K562 (cell line): ENCODE results near the gene PCDHGA8. TPM values are rescaled to one million over a fixed set of nuclear protein-coding genes. Genes with fewer than 3 reads are reported as not detected.

Experiments
- ATAC-seq: fragments of 200-7000 bp; cut with Tn5 transposase; 3 replicates; pipeline ENCODE4 v1.9.1; 2020; ENCODE audit warnings: moderate library complexity
- BruUV-seq: library from RNA; stranded (reverse); fragments of 400-500 nt; replicated peaks from 2 replicates; lab custom pipeline; 2021; lab: Mats Ljungman, UMichigan
- CTCF ChIA-PET: fragments of 300-600 bp; formaldehyde crosslinking; extraction: SDS; loops from one replicate; lab custom pipeline; 2021; ENCODE audit warnings: low intra/inter-chr PET ratio; lab: Yijun Ruan, JAX
- POLR2A ChIA-PET: fragments of 300-600, 350-650 bp; sonication (Branson Sonifier 250); formaldehyde crosslinking; extraction: SDS; loops from one replicate; lab custom pipeline; 2021; ENCODE audit warnings: antibody characterized with exemption, inconsistent platforms; lab: Yijun Ruan, JAX
- DNase-seq, 4 experiments: peaks; one replicate each; pipeline versions ENCODE4 v3.0.0 to v3.0.0-alpha.2; 2011 to 2018; ENCODE audit warnings: low spot score in 3 of 4, mixed read lengths in 3 of 4; ENCODE audit errors: extremely low read depth in 1 of 4
- FAIRE-seq: peaks from 2 replicates; lab custom pipeline; 2011; peaks lifted over from hg19 to GRCh38; lab: Jason Lieb, UNC
- H2AFZ ChIP-seq: 2 replicates; pipeline ENCODE4 v1.6.0; 2011; ENCODE audit warnings: low read depth, low read length, control low read depth, inconsistent platforms
- H3K27ac ChIP-seq: fragments of 200-600 bp; 3 replicates; pipeline ENCODE4 v1.8.0; 2011; ENCODE audit warnings: low read depth, mild to moderate bottlenecking, control low read depth, inconsistent platforms, low read length, moderate library complexity, mixed read lengths; ENCODE audit errors: extremely low read depth
- H3K27me3 ChIP-seq, 2 experiments: fragments of 300-600 bp in 1 of 2; 2 replicates in 1 of 2; 3 replicates in 1 of 2; pipeline versions ENCODE4 v1.6.0 to v1.8.0; 2011; ENCODE audit warnings: inconsistent platforms in 2 of 2, low read length in 2 of 2, mild to moderate bottlenecking in 1 of 2, mixed read lengths in 1 of 2, moderate library complexity in 1 of 2; ENCODE audit not compliant: control insufficient read depth in 2 of 2, insufficient read depth in 2 of 2
- H3K36me3 ChIP-seq: fragments of 300-600 bp; 3 replicates; pipeline ENCODE4 v1.8.0; 2011; ENCODE audit warnings: mild to moderate bottlenecking, low read length, inconsistent platforms; ENCODE audit not compliant: control insufficient read depth, insufficient read depth
- H3K4me1 ChIP-seq, 2 experiments: fragments of 200-600 bp in 1 of 2; replicated peaks in 1 of 2; 2 replicates in 1 of 2; 3 replicates in 1 of 2; pipeline versions ENCODE4 v1.5.1 to v1.8.0; 2011; ENCODE audit warnings: inconsistent platforms in 2 of 2, low read length in 2 of 2, mild to moderate bottlenecking in 1 of 2, mixed read lengths in 1 of 2, moderate library complexity in 1 of 2; ENCODE audit not compliant: control insufficient read depth in 2 of 2, insufficient read depth in 2 of 2
- H3K4me2 ChIP-seq: 2 replicates; pipeline ENCODE4 v1.6.1; 2011; ENCODE audit warnings: low read length, control low read depth, inconsistent platforms, mixed read lengths; ENCODE audit not compliant: insufficient read depth
- H3K4me3 ChIP-seq: fragments of 200-600 bp; sonication (generic), shearing (Covaris generic); 2 replicates; pipeline ENCODE4 v1.5.1; 2016; ENCODE audit warnings: control low read depth, inconsistent platforms
- H3K79me2 ChIP-seq: fragments of 200-600 bp; 3 replicates; pipeline ENCODE4 v1.8.0; 2011; ENCODE audit warnings: low read length, inconsistent platforms; ENCODE audit not compliant: control insufficient read depth, insufficient read depth
- H3K9ac ChIP-seq, 2 experiments: 2 replicates each; pipeline versions ENCODE4 v1.6.0 to v1.6.1; 2011; ENCODE audit warnings: low read depth in 2 of 2, low read length in 2 of 2, control low read depth in 1 of 2, inconsistent platforms in 1 of 2, mild to moderate bottlenecking in 1 of 2, mixed read lengths in 1 of 2; ENCODE audit not compliant: insufficient read depth in 1 of 2
- H3K9me1 ChIP-seq: one replicate; pipeline ENCODE4 v1.6.0; 2011; ENCODE audit warnings: inconsistent platforms, mild to moderate bottlenecking, low read length, moderate library complexity; ENCODE audit not compliant: control insufficient read depth, insufficient read depth
- H3K9me3 ChIP-seq: replicated peaks from 2 replicates; pipeline ENCODE4 v1.5.1; 2011; ENCODE audit warnings: low read depth, low read length, inconsistent platforms; ENCODE audit not compliant: control insufficient read depth, insufficient read depth
- H4K20me1 ChIP-seq: replicated peaks from 2 replicates; pipeline ENCODE4 v1.6.1; 2011; ENCODE audit warnings: low read length, inconsistent platforms, mixed read lengths; ENCODE audit not compliant: control insufficient read depth, insufficient read depth
- ARID2 ChIP-seq: fragments of 450-650 bp; IDR thresholded peaks from 2 replicates; pipeline ENCODE4 v1.6.1; 2017; ENCODE audit warnings: antibody characterized with exemption, mild to moderate bottlenecking
- FOXK1 ChIP-seq: sonication (generic); formaldehyde crosslinking; IDR thresholded peaks from 2 replicates; pipeline ENCODE4 v1.8.0; 2022; ENCODE audit warnings: missing genetic modification reagents, mild to moderate bottlenecking, borderline replicate concordance
- KDM5B ChIP-seq: fragments of 200-600 bp; sonication (generic); IDR thresholded peaks from 2 replicates; pipeline ENCODE4 v1.6.1; 2012; ENCODE audit warnings: low read depth, mild to moderate bottlenecking, moderate library complexity, low read length, control low read depth, inconsistent platforms; ENCODE audit not compliant: insufficient replicate concordance
- MAFG ChIP-seq: fragments of 450-650 bp; conservative IDR thresholded peaks from 2 replicates; pipeline ENCODE4 v1.6.1; 2016; ENCODE audit warnings: missing genetic modification characterization, missing compliant biosample characterization
- MCM2 ChIP-seq: fragments of 450-650 bp; IDR thresholded peaks from 2 replicates; pipeline ENCODE4 v1.6.1; 2017; ENCODE audit warnings: low read depth, mild to moderate bottlenecking
- MIER1 ChIP-seq: fragments of 450-650 bp; IDR thresholded peaks from 2 replicates; pipeline ENCODE4 v1.6.1; 2016; ENCODE audit warnings: antibody characterized with exemption, mild to moderate bottlenecking, low read depth
- POLR2AphosphoS5 ChIP-seq: IDR thresholded peaks from 2 replicates; pipeline ENCODE4 v1.6.1; 2011; ENCODE audit warnings: mild to moderate bottlenecking, low read depth, low read length, moderate library complexity; ENCODE audit not compliant: control insufficient read depth, insufficient read depth
- POLR3G ChIP-seq: IDR thresholded peaks from 2 replicates; pipeline ENCODE4 v1.6.1; 2011; ENCODE audit not compliant: insufficient read length, insufficient replicate concordance; ENCODE audit errors: extremely low read depth
- ZNF174 ChIP-seq: fragments of 250-450 bp; sonication (Bioruptor Pico); IDR thresholded peaks from 2 replicates; pipeline ENCODE4 v1.4.0; 2020; ENCODE audit warnings: mild to moderate bottlenecking
- ZNF717 ChIP-seq: fragments of 250-450 bp; sonication (Bioruptor Pico); IDR thresholded peaks from 2 replicates; pipeline ENCODE4 v1.5.0; 2021
- WGBS: fragments of 100-300 bp; shearing (Covaris generic); methylation state at CpG from one replicate; pipeline ENCODE4 v1.1.6; 2016; ENCODE audit warnings: low coverage, mixed read lengths; ENCODE audit not compliant: insufficient coverage; ENCODE audit errors: missing lambda C conversion rate; 5-methylcytosine and 5-hydroxymethylcytosine counted together
- in situ Hi-C: fragments of 300-500 bp; cut with MboI; formaldehyde crosslinking; loops from 4 replicates; pipeline ENCODE4 v1.15.0; 2018; ENCODE audit warnings: inconsistent platforms, mixed read lengths
- intact Hi-C: fragments of 100-400 bp; cut with micrococcal nuclease; formaldehyde crosslinking; loops from 2 replicates; pipeline ENCODE4 v1.14.2; 2022
- polyA plus RNA-seq, 8 experiments: library from polyadenylated mRNA; depleted of rRNA in 4 of 8; stranded (reverse) in 5 of 8; unstranded in 3 of 8; fragments of >200 nt; fragmentation: Nextera tagmentation in 2 of 8; fragmentation: Illumina TruSeq in 1 of 8; extraction: Ambion mirVana in 2 of 8; extraction: Trizol in 1 of 8; gene quantifications; 2 replicates each; pipeline versions ENCODE4 v1.2.1 to v1.2.3, GENCODE V29; 2011 to 2014; ENCODE audit warnings: inconsistent platforms in 1 of 8, missing spikeins in 1 of 8
- total RNA-seq, 7 experiments: library from RNA; depleted of rRNA in 6 of 7; stranded (reverse); fragments of >200 nt in 6 of 7; fragmentation: Illumina TruSeq in 2 of 7; extraction: Trizol in 2 of 7; gene quantifications; 2 replicates each; pipeline versions ENCODE4 v1.2.1 to v1.2.3, GENCODE V29; 2011 to 2021; ENCODE audit warnings: low replicate concordance in 1 of 7
- TF ChIP-seq, protein P1 (sequence below): fragments of 450-650 bp; IDR thresholded peaks from 2 replicates; pipeline ENCODE4 v1.6.1; 2018; ENCODE audit not compliant: partially characterized antibody
- TF ChIP-seq, protein P2 (sequence below): sonication (generic); formaldehyde crosslinking; IDR thresholded peaks from 2 replicates; pipeline ENCODE4 v1.8.1; 2022; ENCODE audit warnings: missing genetic modification reagents

The PCDHGA8 gene
- total and polyA plus RNA-seq, 9 of the 15 experiments (the other 6 are each of a cell fraction or from before 2014, with no cell fraction given): 0.04 to 0.11 (median 0.07) TPM; not detected in 2

DNA sequence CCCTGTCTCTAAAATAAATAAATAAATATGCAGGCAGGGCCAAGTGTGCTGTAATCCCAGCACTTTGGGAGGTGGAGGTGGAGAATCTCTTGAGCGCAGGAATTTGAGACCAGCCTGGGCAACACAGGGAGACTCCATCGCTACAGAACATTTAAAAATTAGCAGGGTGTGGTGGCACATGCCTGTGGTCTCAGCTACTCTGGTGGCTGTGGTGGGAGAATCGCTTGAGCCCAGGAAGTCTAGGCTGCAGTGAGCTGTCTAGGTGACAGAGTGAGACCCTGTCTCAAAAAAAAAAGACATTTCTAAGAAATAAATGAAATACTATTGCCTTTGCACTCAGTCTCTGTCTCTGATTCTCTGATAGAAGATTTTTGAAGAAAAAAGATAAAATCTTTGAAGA is 19.1 kb downstream of the PCDHGA8 start:
- H2AFZ ChIP-seq: no peak overlapping the region
- no peaks in the 10 kb centered on the region for H3K36me3 ChIP-seq
- no peak overlapping the region for H3K4me3 ChIP-seq
- WGBS: 0% methylated on average over 3 of the region's 3 CpGs
- H3K9ac ChIP-seq: no peak overlapping the region
- BruUV-seq: no TSS peak
- ATAC-seq: no peak
- TF ChIP-seq FOXK1 (CRISPR knock-in tag) (no peak), MCM2 (no peak), POLR2AphosphoS5 (no peak), ZNF717 (CRISPR knock-in tag) (no peak), ARID2 (no peak), POLR3G (no peak), MIER1 (no peak), ZNF174 (CRISPR knock-in tag) (no peak), KDM5B (no peak), MAFG (no peak)
- TF ChIP-seq, protein P1, sequence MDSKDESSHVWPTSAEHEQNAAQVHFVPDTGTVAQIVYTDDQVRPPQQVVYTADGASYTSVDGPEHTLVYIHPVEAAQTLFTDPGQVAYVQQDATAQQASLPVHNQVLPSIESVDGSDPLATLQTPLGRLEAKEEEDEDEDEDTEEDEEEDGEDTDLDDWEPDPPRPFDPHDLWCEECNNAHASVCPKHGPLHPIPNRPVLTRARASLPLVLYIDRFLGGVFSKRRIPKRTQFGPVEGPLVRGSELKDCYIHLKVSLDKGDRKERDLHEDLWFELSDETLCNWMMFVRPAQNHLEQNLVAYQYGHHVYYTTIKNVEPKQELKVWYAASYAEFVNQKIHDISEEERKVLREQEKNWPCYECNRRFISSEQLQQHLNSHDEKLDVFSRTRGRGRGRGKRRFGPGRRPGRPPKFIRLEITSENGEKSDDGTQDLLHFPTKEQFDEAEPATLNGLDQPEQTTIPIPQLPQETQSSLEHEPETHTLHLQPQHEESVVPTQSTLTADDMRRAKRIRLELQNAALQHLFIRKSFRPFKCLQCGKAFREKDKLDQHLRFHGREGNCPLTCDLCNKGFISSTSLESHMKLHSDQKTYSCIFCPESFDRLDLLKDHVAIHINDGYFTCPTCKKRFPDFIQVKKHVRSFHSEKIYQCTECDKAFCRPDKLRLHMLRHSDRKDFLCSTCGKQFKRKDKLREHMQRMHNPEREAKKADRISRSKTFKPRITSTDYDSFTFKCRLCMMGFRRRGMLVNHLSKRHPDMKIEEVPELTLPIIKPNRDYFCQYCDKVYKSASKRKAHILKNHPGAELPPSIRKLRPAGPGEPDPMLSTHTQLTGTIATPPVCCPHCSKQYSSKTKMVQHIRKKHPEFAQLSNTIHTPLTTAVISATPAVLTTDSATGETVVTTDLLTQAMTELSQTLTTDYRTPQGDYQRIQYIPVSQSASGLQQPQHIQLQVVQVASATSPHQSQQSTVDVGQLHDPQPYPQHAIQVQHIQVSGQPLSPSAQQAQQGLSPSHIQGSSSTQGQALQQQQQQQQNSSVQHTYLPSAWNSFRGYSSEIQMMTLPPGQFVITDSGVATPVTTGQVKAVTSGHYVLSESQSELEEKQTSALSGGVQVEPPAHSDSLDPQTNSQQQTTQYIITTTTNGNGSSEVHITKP: no peak
- TF ChIP-seq, protein P2, sequence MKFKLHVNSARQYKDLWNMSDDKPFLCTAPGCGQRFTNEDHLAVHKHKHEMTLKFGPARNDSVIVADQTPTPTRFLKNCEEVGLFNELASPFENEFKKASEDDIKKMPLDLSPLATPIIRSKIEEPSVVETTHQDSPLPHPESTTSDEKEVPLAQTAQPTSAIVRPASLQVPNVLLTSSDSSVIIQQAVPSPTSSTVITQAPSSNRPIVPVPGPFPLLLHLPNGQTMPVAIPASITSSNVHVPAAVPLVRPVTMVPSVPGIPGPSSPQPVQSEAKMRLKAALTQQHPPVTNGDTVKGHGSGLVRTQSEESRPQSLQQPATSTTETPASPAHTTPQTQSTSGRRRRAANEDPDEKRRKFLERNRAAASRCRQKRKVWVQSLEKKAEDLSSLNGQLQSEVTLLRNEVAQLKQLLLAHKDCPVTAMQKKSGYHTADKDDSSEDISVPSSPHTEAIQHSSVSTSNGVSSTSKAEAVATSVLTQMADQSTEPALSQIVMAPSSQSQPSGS: no peak
- H3K4me2 ChIP-seq: no peak overlapping the region
- peaks cover 7 to 33% of the 10 kb centered on the region in 2 experiments; a peak in 4 of 5 replicates for H3K27me3 ChIP-seq
- in situ Hi-C loops: no loop called here
- no peaks in the 10 kb centered on the region for H3K79me2 ChIP-seq
- peaks cover 0 to 25% of the 10 kb centered on the region in 2 experiments; a peak in 2 of 5 replicates for H3K4me1 ChIP-seq
- no peaks in the 10 kb centered on the region; the same call in 1 of the 2 replicates for H3K9me3 ChIP-seq
- no peaks in the 10 kb centered on the region for H3K9me1 ChIP-seq
- DNase-seq: no peak
- ChIA-PET CTCF (interaction anchor here (1.4 kb wide), 1 partner anchor 113 kb away, joined by 3 read pairs; no protein-coding TSS in a partner anchor), POLR2A (no interaction called here)
- intact Hi-C loops: loop anchor here (5.0 kb wide), 1 partner anchor 111 kb away; no protein-coding TSS in a partner anchor
- no peak for FAIRE-seq
- no peaks in the 10 kb centered on the region for H4K20me1 ChIP-seq
- no peak overlapping the region for H3K27ac ChIP-seq
